Large intestine (tissue), 3 donors: ENCODE measurements around the gene TPMT. TPM values are rescaled to one million over a fixed set of nuclear protein-coding genes. Genes with fewer than 3 reads are reported as not detected.
"Not testable (repeated sequence)": the region's sequence is repeated elsewhere in the genome, so short reads cannot be mapped to it uniquely, and the experiment has no call there.

Experiments used
- DNase-seq, 2 donors: peaks; one replicate each; pipeline versions ENCODE4 v3.0.0 to v3.0.0-alpha.2; 2013
- H3K27ac ChIP-seq: one replicate; pipeline ENCODE4 v1.5.1; 2013; ENCODE audit warnings: low read length
- H3K27me3 ChIP-seq: 2 replicates; pipeline ENCODE4 v1.6.1; 2013; ENCODE audit warnings: low read length; ENCODE audit not compliant: control insufficient read depth, insufficient read depth
- H3K36me3 ChIP-seq: 2 replicates; pipeline ENCODE4 v1.6.1; 2013; ENCODE audit warnings: low read length; ENCODE audit not compliant: control insufficient read depth, insufficient read depth
- H3K4me1 ChIP-seq: one replicate; pipeline ENCODE4 v1.6.1; 2013; ENCODE audit warnings: low read length; ENCODE audit not compliant: control insufficient read depth, insufficient read depth
- H3K4me3 ChIP-seq: one replicate; pipeline ENCODE4 v1.5.1; 2013; ENCODE audit warnings: low read length
- H3K9me3 ChIP-seq: one replicate; pipeline ENCODE4 v1.6.1; 2013; ENCODE audit warnings: mild to moderate bottlenecking, low read depth, low read length, moderate library complexity; ENCODE audit not compliant: control insufficient read depth
- WGBS: methylation state at CpG from one replicate; pipeline ENCODE4 v1.1.5; 2013; ENCODE audit warnings: low lambda C conversion rate; ENCODE audit not compliant: insufficient coverage; 5-methylcytosine and 5-hydroxymethylcytosine counted together
- polyA plus RNA-seq: library from polyadenylated mRNA; unstranded; fragments of 120-200 nt; gene quantifications from one replicate; pipeline ENCODE4 v1.2.1, GENCODE V29; 2013

The TPMT gene
- polyA plus RNA-seq, 1 donor: 20.7 TPM

GRCh38 chr6:18161431-18161830 is 6.6 kb upstream of the TPMT start:
- Histone ChIP-seq H3K4me3 (no peak overlapping the region), H3K4me1 (peaks cover under 1% of the 10 kb centered on the region), H3K9me3 (no peaks in the 10 kb centered on the region), H3K36me3 (peaks cover 31% of the 10 kb centered on the region), H3K27ac (no peak overlapping the region), H3K27me3 (no peaks in the 10 kb centered on the region)
- no peak for DNase-seq
- WGBS: 100% methylated on average over 1 of the region's 2 CpGs

DNA sequence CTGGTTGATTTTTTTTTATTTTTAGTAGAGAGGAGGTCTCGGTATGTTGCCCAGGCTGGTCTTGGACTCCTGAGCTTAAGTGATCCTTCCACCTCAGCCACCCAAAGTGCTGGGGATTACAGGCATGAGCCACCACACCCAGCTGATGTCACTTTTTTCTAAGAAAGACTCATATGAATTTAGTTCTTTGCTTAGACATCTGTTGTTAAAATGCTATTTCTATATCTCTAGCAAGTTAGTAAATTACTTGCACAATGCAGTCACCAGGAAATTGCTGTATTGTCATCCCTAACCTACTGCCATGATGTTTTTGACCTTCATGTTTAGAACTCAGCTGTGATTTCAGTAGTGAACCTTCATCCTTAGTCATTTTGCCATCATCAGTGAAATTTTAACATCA is 6.0 kb upstream of the TPMT start:
- Histone ChIP-seq H3K4me1 (peaks cover 5% of the 10 kb centered on the region), H3K9me3 (no peaks in the 10 kb centered on the region), H3K36me3 (peaks cover 28% of the 10 kb centered on the region), H3K27ac (no peak overlapping the region), H3K4me3 (no peak overlapping the region), H3K27me3 (no peaks in the 10 kb centered on the region)
- no CpG with 5 or more reads among the region's 1 CpG for WGBS
- DNase-seq: no peak

GRCh38 chr6:18155864-18156421 is 1.1 kb upstream of the TPMT start:
- peak overlapping the region; percentile 93 for H3K4me3 ChIP-seq
- H3K27me3 ChIP-seq: no peaks in the 10 kb centered on the region
- H3K27ac ChIP-seq: peak overlapping the region; percentile 89
- no CpG with 5 or more reads among the region's 26 CpGs for WGBS
- H3K36me3 ChIP-seq: peaks cover 8% of the 10 kb centered on the region
- H3K4me1 ChIP-seq: peaks cover 13% of the 10 kb centered on the region
- DNase-seq: peak; percentile 76 to 88
- H3K9me3 ChIP-seq: no peaks in the 10 kb centered on the region

DNA sequence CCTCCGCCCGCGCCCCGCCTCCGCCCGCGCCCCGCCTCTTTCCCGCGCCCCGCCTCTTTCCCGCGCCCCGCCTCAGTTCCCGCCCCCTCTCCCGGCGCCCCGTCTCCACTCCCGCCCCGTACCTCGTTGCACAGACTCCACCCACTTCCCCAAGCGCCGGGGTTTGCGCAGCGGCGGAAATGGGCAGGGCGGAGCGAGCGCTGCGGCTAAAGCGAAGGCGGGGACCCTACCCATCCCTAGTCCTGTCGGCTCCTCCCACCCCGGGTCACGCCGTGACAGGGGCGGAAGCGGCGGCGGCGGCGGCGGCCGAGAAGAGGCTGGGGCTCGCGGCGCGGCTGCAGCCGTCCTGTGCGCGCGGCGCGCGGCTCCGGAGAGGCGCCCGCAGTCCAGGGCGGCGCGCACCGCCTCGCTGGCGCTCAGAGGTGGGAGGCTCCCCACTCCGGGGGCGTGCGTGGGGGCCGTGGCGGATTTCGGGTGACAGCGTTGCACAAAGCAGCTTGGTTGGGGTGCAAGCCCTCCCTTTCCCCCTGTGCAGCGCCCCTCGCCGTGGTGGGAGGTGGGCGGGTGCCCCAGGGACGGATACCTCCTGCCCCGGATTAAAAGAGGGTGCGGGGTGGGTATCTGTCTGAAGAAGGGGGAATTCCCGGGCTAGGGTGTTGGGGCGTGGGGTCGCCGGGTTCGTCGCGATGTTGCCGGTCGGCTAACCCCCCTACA is 430 bp upstream of the TPMT start, which contains the start of gene KDM1B:
KDM1B (plus strand) TSS at position 273 of the 714 bp plus-strand sequence. CDS start 4,474 bp downstream, outside the sequence.
- Histone ChIP-seq H3K4me1 (peaks cover 13% of the 10 kb centered on the region), H3K27ac (peak within 1 kb of the TSS; percentile 98), H3K4me3 (peak within 1 kb of the TSS; percentile 94), H3K9me3 (no peaks in the 10 kb centered on the region), H3K36me3 (peaks cover 5% of the 10 kb centered on the region), H3K27me3 (no peaks in the 10 kb centered on the region)
- peak; percentile 98 to 99 for DNase-seq
- no CpG with 5 or more reads among the region's 87 CpGs for WGBS

DNA sequence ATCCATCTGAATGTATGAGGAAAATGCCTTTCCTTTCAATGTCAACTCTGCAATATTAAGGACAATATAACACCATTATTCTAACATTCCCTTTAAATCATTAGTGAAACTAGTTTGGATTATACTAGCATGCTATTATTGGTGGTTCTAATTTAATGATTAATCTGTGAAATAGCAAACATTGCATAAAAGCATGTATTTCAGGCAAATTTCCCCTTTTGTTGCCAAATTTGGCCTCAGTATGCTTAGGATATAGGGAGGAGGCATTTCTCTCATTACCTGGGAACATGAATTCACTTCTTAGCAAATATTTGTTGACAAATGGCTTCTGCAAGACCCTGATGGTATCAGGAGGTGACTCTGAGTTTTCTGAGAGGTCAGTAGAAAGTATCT is 1.6 kb downstream of the TPMT start:
- Histone ChIP-seq H3K27me3 (no peaks in the 10 kb centered on the region), H3K36me3 (no peaks in the 10 kb centered on the region), H3K9me3 (no peaks in the 10 kb centered on the region), H3K4me3 (no peak overlapping the region), H3K4me1 (peaks cover 17% of the 10 kb centered on the region), H3K27ac (no peak overlapping the region)
- DNase-seq: peak in 1 of 2 donors; percentile 5

- H3K27ac ChIP-seq: no peak overlapping the region
- no peaks in the 10 kb centered on the region for H3K9me3 ChIP-seq
- 80% methylated on average over 1 of the region's 3 CpGs for WGBS
- no peaks in the 10 kb centered on the region for H3K27me3 ChIP-seq
- H3K4me1 ChIP-seq: peaks cover 26% of the 10 kb centered on the region
- no peak overlapping the region for H3K4me3 ChIP-seq
- no peak for DNase-seq
- no peaks in the 10 kb centered on the region for H3K36me3 ChIP-seq
These were observed 3.1 kb downstream of the TPMT start for GRCh38 chr6:18151801-18152200.

DNA sequence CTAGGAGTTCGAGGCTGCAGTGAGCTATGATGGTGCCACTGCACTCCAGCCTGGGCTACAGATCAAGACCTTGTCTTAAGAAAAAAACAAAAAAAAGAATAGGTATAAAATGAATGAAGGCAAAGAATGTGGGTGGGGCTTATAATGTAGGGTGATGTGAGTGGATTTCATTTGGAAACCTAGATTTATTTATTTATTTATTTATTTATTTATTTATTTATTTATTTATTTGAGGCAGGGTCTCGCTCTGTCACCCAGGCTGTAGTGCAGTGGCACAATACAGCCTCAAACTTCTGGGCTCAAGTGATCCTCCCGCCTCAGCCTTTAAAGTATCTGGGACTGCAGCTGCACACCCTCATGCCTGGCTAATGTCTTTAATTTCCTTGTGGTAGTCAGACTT is 3.5 kb downstream of the TPMT start:
- DNase-seq, H3K27me3 ChIP-seq, H3K9me3 ChIP-seq, H3K4me3 ChIP-seq, H3K36me3 ChIP-seq, H3K27ac ChIP-seq: not testable (repeated sequence)
- WGBS: 100% methylated on average over 3 of the region's 3 CpGs
- peaks cover 27% of the 10 kb centered on the region for H3K4me1 ChIP-seq

GRCh38 chr6:18148304-18149025 is 6.4 kb downstream of the TPMT start:
- WGBS: 49% methylated on average over 2 of the region's 5 CpGs

DNA sequence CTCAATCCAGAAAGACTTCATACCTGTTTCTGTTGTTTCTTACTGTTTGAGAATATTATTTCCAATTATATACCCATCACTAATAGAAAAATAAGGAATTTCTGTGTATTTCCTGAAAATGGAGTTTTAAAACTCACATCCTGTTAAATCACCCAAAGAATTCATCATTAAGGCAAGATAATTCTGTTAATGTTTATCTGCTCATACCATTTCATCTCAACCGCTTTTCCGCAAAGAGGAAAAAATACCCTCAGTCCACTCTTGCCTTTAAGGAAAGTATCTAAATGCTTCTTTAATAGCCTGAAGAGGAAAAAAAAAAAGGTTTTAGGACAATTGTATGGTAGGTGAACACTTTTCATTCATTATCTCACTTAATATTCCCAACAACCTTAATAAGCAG is 7.3 kb downstream of the TPMT start:
- Histone ChIP-seq H3K9me3 (no peaks in the 10 kb centered on the region), H3K36me3 (peaks cover 7% of the 10 kb centered on the region), H3K27me3 (no peaks in the 10 kb centered on the region), H3K4me3 (no peak overlapping the region), H3K27ac (peak overlapping the region; percentile 91), H3K4me1 (peaks cover 16% of the 10 kb centered on the region)
- peak in 1 of 2 donors; percentile 47 for DNase-seq
- WGBS: 50% methylated on average over 2 of the region's 2 CpGs

More at GRCh38 chr6:18148304-18149025, 6.4 kb downstream of the TPMT start:
- Histone ChIP-seq H3K4me3 (no peak overlapping the region), H3K4me1 (peaks cover 24% of the 10 kb centered on the region), H3K27ac (peak overlapping the region; percentile 91), H3K27me3 (no peaks in the 10 kb centered on the region), H3K9me3 (no peaks in the 10 kb centered on the region), H3K36me3 (no peaks in the 10 kb centered on the region)
- DNase-seq: peak; percentile 88 to 94

- 17% methylated on average over 2 of the region's 2 CpGs for WGBS
- Histone ChIP-seq H3K9me3 (no peaks in the 10 kb centered on the region), H3K36me3 (peaks cover 12% of the 10 kb centered on the region), H3K4me1 (peaks cover 16% of the 10 kb centered on the region), H3K27ac (peak overlapping the region; percentile 91), H3K4me3 (no peak overlapping the region), H3K27me3 (no peaks in the 10 kb centered on the region)
- peak in 1 of 2 donors; percentile 83 for DNase-seq
These were observed 7.7 kb downstream of the TPMT start for GRCh38 chr6:18147160-18147559.
